Coronary artery (tissue), 2 donors: ENCODE results near the gene LZTFL1.

Experiments used
- DNase-seq: peaks from one replicate; pipeline ENCODE4 v3.0.0-alpha.2; 2017; ENCODE audit warnings: low spot score
- H3K27ac ChIP-seq, 2 donors: fragments of 200-600 bp; sonication (generic); one replicate each; pipeline ENCODE4 v1.5.1; 2016 to 2019
- H3K4me3 ChIP-seq: fragments of 200-600 bp; sonication (generic); 2 replicates; pipeline ENCODE4 v1.5.1; 2016; ENCODE audit warnings: mild to moderate bottlenecking, moderate library complexity
- TF ChIP-seq, protein P1 (sequence below): fragments of 200-600 bp; sonication (generic); IDR thresholded peaks from one replicate; pipeline ENCODE4 v1.5.1; 2019; ENCODE audit warnings: antibody characterized with exemption

Gene LZTFL1

DNA sequence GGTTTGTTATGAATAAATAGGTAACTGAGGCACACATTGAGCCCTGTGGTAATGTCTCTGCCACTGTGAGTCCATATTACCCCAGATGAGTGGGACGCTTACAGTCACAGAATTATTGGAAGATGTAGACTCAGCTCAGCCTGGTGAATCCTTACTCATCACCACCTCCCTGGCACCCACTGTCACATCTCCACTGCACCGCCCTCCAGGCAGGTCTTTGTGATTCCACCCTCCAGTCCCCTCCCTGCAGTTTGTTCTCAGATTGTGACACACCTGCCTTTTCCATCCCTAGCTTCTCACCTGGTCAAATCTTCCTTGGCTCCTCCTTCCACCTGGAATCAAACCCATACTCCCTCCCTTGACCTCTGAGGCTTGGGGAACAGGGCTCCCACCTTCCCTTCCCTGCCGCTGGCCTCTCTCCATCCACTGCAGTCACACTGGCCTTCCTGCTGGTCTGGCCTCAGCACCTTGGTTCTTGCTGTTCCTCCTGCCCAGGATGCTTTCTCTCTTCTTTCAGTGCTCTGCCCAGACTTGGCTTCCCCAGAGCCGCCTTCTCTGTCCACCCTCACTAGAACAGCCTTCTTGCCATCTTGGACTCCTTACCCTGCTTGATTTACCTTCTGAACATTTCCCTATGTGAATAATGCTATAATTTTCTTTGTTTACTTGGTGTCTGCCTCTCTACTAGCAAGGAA is 55.0 kb downstream of the LZTFL1 start:
- Histone ChIP-seq H3K4me3 (no peak overlapping the region), H3K27ac (no peak overlapping the region)
- TF ChIP-seq, protein P1, sequence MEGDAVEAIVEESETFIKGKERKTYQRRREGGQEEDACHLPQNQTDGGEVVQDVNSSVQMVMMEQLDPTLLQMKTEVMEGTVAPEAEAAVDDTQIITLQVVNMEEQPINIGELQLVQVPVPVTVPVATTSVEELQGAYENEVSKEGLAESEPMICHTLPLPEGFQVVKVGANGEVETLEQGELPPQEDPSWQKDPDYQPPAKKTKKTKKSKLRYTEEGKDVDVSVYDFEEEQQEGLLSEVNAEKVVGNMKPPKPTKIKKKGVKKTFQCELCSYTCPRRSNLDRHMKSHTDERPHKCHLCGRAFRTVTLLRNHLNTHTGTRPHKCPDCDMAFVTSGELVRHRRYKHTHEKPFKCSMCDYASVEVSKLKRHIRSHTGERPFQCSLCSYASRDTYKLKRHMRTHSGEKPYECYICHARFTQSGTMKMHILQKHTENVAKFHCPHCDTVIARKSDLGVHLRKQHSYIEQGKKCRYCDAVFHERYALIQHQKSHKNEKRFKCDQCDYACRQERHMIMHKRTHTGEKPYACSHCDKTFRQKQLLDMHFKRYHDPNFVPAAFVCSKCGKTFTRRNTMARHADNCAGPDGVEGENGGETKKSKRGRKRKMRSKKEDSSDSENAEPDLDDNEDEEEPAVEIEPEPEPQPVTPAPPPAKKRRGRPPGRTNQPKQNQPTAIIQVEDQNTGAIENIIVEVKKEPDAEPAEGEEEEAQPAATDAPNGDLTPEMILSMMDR: no peak
- DNase-seq: no peak

DNA sequence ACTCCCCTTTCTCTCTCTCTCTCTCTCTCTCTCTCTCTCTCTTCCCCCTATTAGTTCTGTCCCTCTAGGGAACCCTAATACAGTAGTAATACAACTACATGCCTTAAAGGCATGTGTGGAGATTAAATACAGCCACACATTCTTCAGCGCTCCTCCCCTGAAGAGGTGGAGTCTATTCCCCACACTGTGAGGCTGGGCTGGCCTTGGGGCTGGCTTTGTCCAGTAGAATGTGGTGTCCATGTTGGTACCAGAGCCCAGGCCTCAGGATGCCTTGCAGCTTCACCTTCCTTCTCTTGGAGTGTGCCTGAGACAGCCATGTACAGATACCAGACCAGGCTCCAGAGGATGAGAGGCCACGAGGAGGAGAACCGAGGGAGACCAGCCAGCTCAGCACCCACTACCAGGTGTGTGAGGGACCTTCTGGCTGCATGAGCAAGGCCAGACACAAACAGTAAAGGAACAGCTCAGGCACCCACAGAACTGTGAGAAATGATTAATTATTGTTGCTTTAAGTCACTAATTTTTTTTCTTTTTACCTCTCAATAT is 56.2 kb downstream of the LZTFL1 start:
- TF ChIP-seq, protein P1: no peak
- no peak overlapping the region for H3K4me3 ChIP-seq
- DNase-seq: peak; percentile 29
- H3K27ac ChIP-seq: no peak overlapping the region

DNA sequence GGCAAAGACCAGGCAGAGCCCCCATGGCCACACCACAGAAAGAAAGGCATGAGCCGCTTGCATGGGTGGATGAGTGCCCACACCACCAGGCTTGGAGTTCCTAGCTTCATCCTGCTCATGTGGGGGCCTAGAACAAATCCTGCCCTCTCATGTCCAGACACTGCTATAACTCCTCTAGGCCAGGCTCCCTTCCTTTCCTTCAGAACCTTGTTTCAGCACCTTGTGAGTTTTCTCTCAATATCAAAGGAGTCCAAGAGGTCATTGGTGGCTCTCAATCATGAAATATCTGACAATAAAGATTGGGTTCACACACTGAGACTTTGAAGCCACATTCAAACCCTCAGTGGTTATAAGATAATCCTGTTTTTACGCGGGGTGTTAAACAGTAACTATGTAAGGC is 58.3 kb downstream of the LZTFL1 start:
- DNase-seq: peak; percentile 36
- Histone ChIP-seq H3K27ac (no peak overlapping the region), H3K4me3 (no peak overlapping the region)
- TF ChIP-seq, protein P1: no peak

DNA sequence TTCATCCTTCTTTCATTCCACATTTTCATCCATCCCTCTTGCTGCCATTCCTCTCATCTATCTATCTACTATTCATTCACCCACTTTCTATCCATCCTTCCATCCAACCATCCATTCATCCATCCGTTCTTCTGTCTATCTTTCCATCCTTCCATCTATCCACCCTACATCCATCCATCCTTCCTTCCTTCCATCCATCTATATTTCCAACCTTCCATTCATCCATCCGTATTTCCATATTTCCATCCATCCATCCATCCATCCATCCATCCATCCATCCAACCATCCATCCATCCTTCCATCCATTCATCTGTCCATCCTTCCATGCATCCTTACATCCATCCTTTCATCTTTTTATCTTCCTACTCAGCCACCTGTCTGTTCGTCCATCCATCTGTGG is 59.5 kb downstream of the LZTFL1 start:
- TF ChIP-seq, protein P1: no peak
- peak; percentile 14 for DNase-seq
- Histone ChIP-seq H3K4me3 (no peak overlapping the region), H3K27ac (no peak overlapping the region)

DNA sequence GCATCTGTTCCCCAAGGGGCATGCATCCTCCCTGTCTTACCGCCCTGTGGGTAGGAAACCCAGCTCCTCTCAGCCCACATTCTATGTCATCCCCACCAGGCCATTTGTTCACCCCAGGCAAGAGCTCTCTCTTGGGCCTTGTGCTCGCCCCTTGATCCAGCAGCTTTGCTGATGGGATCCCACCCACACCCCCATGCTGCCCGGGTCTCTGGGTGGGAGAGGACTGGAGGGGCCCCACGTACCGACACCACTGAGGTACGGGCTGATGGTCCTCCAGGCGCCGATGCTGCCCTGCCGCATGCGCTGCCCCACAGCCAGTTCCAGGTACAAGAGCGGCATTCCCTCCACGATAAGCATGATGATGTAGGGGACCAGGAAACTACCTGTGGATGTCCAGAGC is 60.1 kb downstream of the LZTFL1 start:
- TF ChIP-seq, protein P1: no peak
- H3K27ac ChIP-seq: no peak overlapping the region
- H3K4me3 ChIP-seq: no peak overlapping the region
- peak; percentile 47 for DNase-seq

DNA sequence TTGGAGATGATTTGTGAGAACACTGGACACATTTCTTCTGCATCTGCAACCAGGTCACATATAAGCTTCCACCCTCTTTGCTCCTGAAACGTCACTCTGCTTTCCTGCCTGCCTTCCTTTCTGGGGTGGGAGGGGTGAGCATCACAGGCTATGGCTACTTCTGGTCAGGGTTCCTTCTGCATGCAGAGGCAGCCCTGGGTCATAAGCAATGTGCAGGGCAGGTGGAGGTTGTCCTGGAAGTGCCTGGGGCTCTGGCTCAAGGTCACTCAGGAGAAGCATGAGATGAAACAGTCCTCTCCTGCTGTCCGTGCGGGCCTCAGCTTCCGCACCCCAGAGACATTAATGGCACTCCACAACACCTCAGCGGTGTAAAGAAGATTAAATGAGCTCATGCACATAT is 60.6 kb downstream of the LZTFL1 start:
- peak; percentile 49 for DNase-seq
- TF ChIP-seq, protein P1: no peak
- H3K27ac ChIP-seq: no peak overlapping the region
- no peak overlapping the region for H3K4me3 ChIP-seq
